Measurements from ENCODE around the gene SLC9A5. TPM values are rescaled to one million over a fixed set of nuclear protein-coding genes. Genes with fewer than 3 reads are reported as not detected.
A peak's percentile ranks its signal among the peaks of the same experiment; 100 is the strongest.

The SLC9A5 gene
- total RNA-seq, 1 experiment from 2014 or later: 5.6 TPM

DNA sequence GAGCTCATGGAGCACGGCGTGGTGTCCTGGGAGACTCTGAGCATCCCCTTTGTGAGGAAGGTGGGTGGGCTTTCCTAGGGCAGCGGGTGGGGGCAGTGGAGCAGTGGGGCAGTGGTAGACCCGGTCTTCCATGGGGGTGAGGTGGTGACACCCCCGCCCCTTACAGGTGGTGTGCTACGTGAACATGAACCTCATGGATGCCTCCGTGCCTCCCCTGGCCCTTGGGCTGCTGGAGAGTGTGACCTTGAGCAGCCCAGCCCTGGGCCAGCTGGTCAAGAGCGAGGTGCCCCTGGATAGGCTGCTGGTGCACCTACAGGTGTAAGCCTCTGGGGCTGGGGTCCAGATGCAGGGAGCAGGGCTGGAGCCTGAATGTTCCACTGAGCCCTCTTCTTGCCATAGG, 48.3 kb upstream of the SLC9A5 start:
- no TSS peak for BruUV-seq (replicated peaks)

DNA sequence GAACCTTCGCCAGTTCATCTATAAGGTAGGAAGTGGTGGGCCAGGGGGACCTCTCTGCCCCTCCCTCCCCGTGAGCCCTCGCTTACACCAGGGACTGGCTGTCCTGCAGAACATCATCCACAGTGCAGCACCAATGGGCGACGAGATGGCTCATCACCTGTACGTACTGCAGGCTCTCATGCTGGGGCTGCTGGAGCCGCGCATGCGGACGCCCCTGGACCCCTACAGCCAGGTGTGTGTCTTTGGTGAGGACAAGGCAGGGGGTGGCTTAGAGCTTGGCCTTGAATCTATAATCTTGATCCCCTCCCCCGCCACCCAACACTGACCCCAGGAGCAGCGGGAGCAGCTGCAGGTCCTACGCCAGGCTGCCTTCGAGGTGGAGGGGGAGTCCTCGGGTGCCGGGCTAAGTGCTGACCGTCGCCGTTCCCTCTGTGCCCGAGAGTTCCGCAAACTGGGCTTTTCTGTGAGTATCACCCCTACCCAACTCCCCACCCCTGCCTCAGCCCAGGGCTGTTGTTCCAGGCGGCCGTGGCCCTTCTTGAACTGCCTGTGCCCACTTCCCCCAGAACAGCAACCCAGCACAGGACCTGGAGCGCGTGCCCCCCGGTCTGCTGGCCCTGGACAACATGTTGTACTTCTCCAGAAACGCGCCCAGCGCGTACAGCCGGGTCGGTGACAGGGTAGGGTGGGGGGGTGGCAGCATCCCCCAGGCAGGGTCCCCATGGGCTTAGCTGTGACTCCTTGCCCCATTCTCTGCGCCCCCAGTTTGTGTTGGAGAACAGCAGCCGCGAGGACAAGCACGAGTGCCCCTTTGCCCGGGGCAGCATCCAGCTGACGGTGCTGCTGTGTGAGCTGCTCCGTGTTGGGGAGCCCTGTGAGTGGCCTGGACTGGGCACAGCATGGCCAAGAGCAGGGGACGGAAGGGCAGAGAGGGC, 47.1 kb upstream of the SLC9A5 start:
- H3K79me2 ChIP-seq (ENCODE audit: insufficient read depth, low read length): peaks cover 15% of the 10 kb centered on the region; the same call in 1 of the 2 replicates
- H3K4me2 ChIP-seq (ENCODE audit: low read length): no peak overlapping the region
- RAD21 ChIA-PET (ENCODE audit: low non-redundant PET in 1 of 2, low total read pairs in 2 of 2, uncharacterized antibody in 2 of 2, unreplicated experiment in 2 of 2): no interaction called here
- no peaks in the 10 kb centered on the region for H3K9me2 ChIP-seq (ENCODE audit: insufficient read depth)
- TSS peak; percentile 5 for BruUV-seq (replicated peaks)
- CTCF ChIA-PET: interaction anchor here (1.6 kb wide), 1 partner anchor 42 kb away, joined by 7 read pairs; no protein-coding TSS in a partner anchor
- no peak overlapping the region for H3K4me3 ChIP-seq (replicated peaks in 1 of 2; ENCODE audit: low read depth in 1 of 2, low read length in 2 of 2)
- no peak overlapping the region for H2AFZ ChIP-seq (ENCODE audit: low read depth, low read length, poor library complexity, severe bottlenecking)
- H3K9me3 ChIP-seq (ENCODE audit: control insufficient read depth in 1 of 2, insufficient read depth in 1 of 2, low read depth in 1 of 2, low read length in 2 of 2): no peaks in the 10 kb centered on the region
- no peaks in the 10 kb centered on the region; the same call in 1 of the 2 replicates for H4K20me1 ChIP-seq (ENCODE audit: insufficient read depth)
- intact Hi-C loops (cut with micrococcal nuclease): no loop called here
- H3K4me1 ChIP-seq (ENCODE audit: control insufficient read depth in 1 of 2, insufficient read depth in 2 of 2, low read length in 2 of 2): peaks cover 15 to 37% of the 10 kb centered on the region in 2 experiments
- no peak overlapping the region for H3K27ac ChIP-seq (ENCODE audit: low read depth, low read length)
- H3K9ac ChIP-seq (ENCODE audit: low read length): no peak overlapping the region
- POLR2A ChIA-PET: no interaction called here
- no peaks in the 10 kb centered on the region for H3K27me3 ChIP-seq (ENCODE audit: insufficient read depth, low read length)
- ATAC-seq (no peak), DNase-seq (ENCODE audit: low read depth, low spot score) (no peak)
- TF ChIP-seq EGR1 (IDR thresholded peaks at IDR 0.05; ENCODE audit: low read depth) (no peak), POLR2AphosphoS5 (IDR thresholded peaks at IDR 0.05; ENCODE audit: low read depth, low read length) (no peak), SIN3A (IDR thresholded peaks at IDR 0.05; ENCODE audit: low read depth) (no peak), ELF1 (IDR thresholded peaks at IDR 0.05; ENCODE audit: borderline replicate concordance, low read depth) (no peak), YY1 (IDR thresholded peaks at IDR 0.05; ENCODE audit: extremely low read depth, insufficient replicate concordance, low read depth, low read length) (no peak), CEBPB (IDR thresholded peaks at IDR 0.05; ENCODE audit: low read depth) (no peak), ZNF274 (IDR thresholded peaks at IDR 0.05; ENCODE audit: low read depth, low read length) (no peak)
- TF ChIP-seq, protein P1, sequence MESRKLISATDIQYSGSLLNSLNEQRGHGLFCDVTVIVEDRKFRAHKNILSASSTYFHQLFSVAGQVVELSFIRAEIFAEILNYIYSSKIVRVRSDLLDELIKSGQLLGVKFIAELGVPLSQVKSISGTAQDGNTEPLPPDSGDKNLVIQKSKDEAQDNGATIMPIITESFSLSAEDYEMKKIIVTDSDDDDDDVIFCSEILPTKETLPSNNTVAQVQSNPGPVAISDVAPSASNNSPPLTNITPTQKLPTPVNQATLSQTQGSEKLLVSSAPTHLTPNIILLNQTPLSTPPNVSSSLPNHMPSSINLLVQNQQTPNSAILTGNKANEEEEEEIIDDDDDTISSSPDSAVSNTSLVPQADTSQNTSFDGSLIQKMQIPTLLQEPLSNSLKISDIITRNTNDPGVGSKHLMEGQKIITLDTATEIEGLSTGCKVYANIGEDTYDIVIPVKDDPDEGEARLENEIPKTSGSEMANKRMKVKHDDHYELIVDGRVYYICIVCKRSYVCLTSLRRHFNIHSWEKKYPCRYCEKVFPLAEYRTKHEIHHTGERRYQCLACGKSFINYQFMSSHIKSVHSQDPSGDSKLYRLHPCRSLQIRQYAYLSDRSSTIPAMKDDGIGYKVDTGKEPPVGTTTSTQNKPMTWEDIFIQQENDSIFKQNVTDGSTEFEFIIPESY (IDR thresholded peaks at IDR 0.05; ENCODE audit: extremely low read depth, insufficient replicate concordance, low read length): no peak
- peaks cover 15 to 21% of the 10 kb centered on the region in 2 experiments; a peak in 3 of 4 replicates for H3K36me3 ChIP-seq (ENCODE audit: control insufficient read depth in 1 of 2, insufficient read depth in 2 of 2, low read length in 2 of 2)

More for the DNA sequence above, 48.3 kb upstream of the SLC9A5 start:
- H2AFZ ChIP-seq (ENCODE audit: low read depth, low read length, poor library complexity, severe bottlenecking): no peak overlapping the region
- CTCF ChIA-PET: interaction anchor here (0.7 to 1.6 kb wide), 2 partner anchors 44 to 45 kb away, joined by 4 to 7 read pairs; no protein-coding TSS in a partner anchor
- DNase-seq (ENCODE audit: low read depth, low spot score): no peak
- no peak for ATAC-seq
- RAD21 ChIA-PET (ENCODE audit: low non-redundant PET in 1 of 2, low total read pairs in 2 of 2, uncharacterized antibody in 2 of 2, unreplicated experiment in 2 of 2): interaction anchor here in 1 of 2 experiments (0.7 kb wide), 1 partner anchor 45 kb away, joined by 3 read pairs; no protein-coding TSS in a partner anchor
- POLR2A ChIA-PET: interaction anchor here (0.7 kb wide), 1 partner anchor 43 kb away, joined by 8 read pairs; no protein-coding TSS in a partner anchor
- peaks cover 22% of the 10 kb centered on the region for H3K79me2 ChIP-seq (ENCODE audit: insufficient read depth, low read length)
- peak overlapping the region; percentile 97 for H3K4me2 ChIP-seq (ENCODE audit: low read length)
- no peaks in the 10 kb centered on the region for H3K9me2 ChIP-seq (ENCODE audit: insufficient read depth)
- intact Hi-C loops (cut with micrococcal nuclease): no loop called here
- TF ChIP-seq TCF7L2 (IDR thresholded peaks at IDR 0.05; ENCODE audit: borderline replicate concordance, extremely low read depth, insufficient read depth, insufficient read length): no peak
- no peak for TF ChIP-seq SIN3A (IDR thresholded peaks at IDR 0.05; ENCODE audit: low read depth)
- no peak for TF ChIP-seq EGR1 (IDR thresholded peaks at IDR 0.05; ENCODE audit: low read depth)
- TF ChIP-seq ZNF274 (IDR thresholded peaks at IDR 0.05; ENCODE audit: low read depth, low read length): no peak
- no peak for TF ChIP-seq FOSL1 (IDR thresholded peaks at IDR 0.05; ENCODE audit: low read depth)
- no peak for TF ChIP-seq POLR2A (IDR thresholded peaks at IDR 0.05; ENCODE audit: borderline replicate concordance, extremely low read depth, insufficient read depth, insufficient read length)
- peak overlapping the region; percentile 75 for H3K9ac ChIP-seq (ENCODE audit: low read length)
- H3K9me3 ChIP-seq (ENCODE audit: control insufficient read depth in 1 of 2, insufficient read depth in 1 of 2, low read depth in 1 of 2, low read length in 2 of 2): no peaks in the 10 kb centered on the region
- H3K4me1 ChIP-seq (ENCODE audit: control insufficient read depth in 1 of 2, insufficient read depth in 2 of 2, low read length in 2 of 2): peaks cover 15 to 33% of the 10 kb centered on the region in 2 experiments
- H4K20me1 ChIP-seq (ENCODE audit: insufficient read depth): no peaks in the 10 kb centered on the region; the same call in 1 of the 2 replicates
- H3K27me3 ChIP-seq (ENCODE audit: insufficient read depth, low read length): no peaks in the 10 kb centered on the region
- peaks cover 22 to 33% of the 10 kb centered on the region in 2 experiments; a peak in 3 of 4 replicates for H3K36me3 ChIP-seq (ENCODE audit: control insufficient read depth in 1 of 2, insufficient read depth in 2 of 2, low read length in 2 of 2)
- H3K27ac ChIP-seq (ENCODE audit: low read depth, low read length): peak overlapping the region; percentile 53
- H3K4me3 ChIP-seq (replicated peaks in 1 of 2; ENCODE audit: low read depth in 1 of 2, low read length in 2 of 2): peak overlapping the region; percentile 78

Data from HCT116 (cell line).